ENCODE measurements around the gene SMOC1.

SMOC1 gene

GRCh38 chr14:69863083-69863482 is 16.1 kb upstream of the SMOC1 start:
- no peak for DNase-seq

- no peak for DNase-seq
Measured at GRCh38 chr14:69865701-69866365, 13.4 kb upstream of the SMOC1 start.

GRCh38 chr14:69868363-69868963 is 10.8 kb upstream of the SMOC1 start:
- no peak for DNase-seq

- DNase-seq = no peak
Measured at GRCh38 chr14:69870613-69871012, 8.6 kb upstream of the SMOC1 start.

GRCh38 chr14:69873877-69874780 is 5.1 kb upstream of the SMOC1 start:
- DNase-seq = no peak

- no peak for DNase-seq
Measured at GRCh38 chr14:69876221-69876847, 2.9 kb upstream of the SMOC1 start.

- no peak for DNase-seq
Measured at GRCh38 chr14:69876848-69877306, 2.3 kb upstream of the SMOC1 start.

- peak; percentile 37 for DNase-seq
Measured at GRCh38 chr14:69877492-69877891, 1.7 kb upstream of the SMOC1 start.

- DNase-seq = no peak
Measured at GRCh38 chr14:69878251-69878650, 965 bp upstream of the SMOC1 start.

GRCh38 chr14:69880044-69880487 is 850 bp downstream of the SMOC1 start:
- no peak for DNase-seq

- DNase-seq = peak; percentile 12
Measured at GRCh38 chr14:69880893-69881292, 1.7 kb downstream of the SMOC1 start.

GRCh38 chr14:69882116-69882864 is 3.1 kb downstream of the SMOC1 start:
- peak; percentile 65 for DNase-seq

- no peak for DNase-seq
Measured at GRCh38 chr14:69882915-69883314, 3.7 kb downstream of the SMOC1 start.

- DNase-seq = no peak
Measured at GRCh38 chr14:69886453-69887242, 7.4 kb downstream of the SMOC1 start.

GRCh38 chr14:69887740-69888657 is 8.8 kb downstream of the SMOC1 start:
- no peak for DNase-seq

- DNase-seq = no peak
Measured at GRCh38 chr14:69891422-69891821, 12.2 kb downstream of the SMOC1 start.

GRCh38 chr14:69895109-69895508 is 15.9 kb downstream of the SMOC1 start:
- no peak for DNase-seq

- DNase-seq = no peak
Measured at GRCh38 chr14:69896080-69896479, 16.9 kb downstream of the SMOC1 start.

- DNase-seq = no peak
Measured at GRCh38 chr14:69896972-69897371, 17.8 kb downstream of the SMOC1 start.

GRCh38 chr14:69900603-69901002 is 21.4 kb downstream of the SMOC1 start:
- DNase-seq = no peak

Measured in eye (tissue), 1 donor.